BJ (cell line): ENCODE results near the gene TMEM255B. TPM values are rescaled to one million over a fixed set of nuclear protein-coding genes. Genes with fewer than 3 reads are reported as not detected.
A peak's percentile ranks its signal among the peaks of the same experiment; 100 is the strongest.

ENCODE experiments used
- CTCF ChIA-PET: fragments of 350-600 bp; formaldehyde crosslinking; extraction: SDS; loops from one replicate; lab custom pipeline; 2021; ENCODE audit warnings: antibody characterized with exemption, inconsistent platforms; lab: Yijun Ruan, JAX
- POLR2A ChIA-PET: fragments of 300-600 bp; sonication (Branson Sonifier 250); formaldehyde crosslinking; extraction: SDS; loops from one replicate; lab custom pipeline; 2021; ENCODE audit warnings: antibody characterized with exemption; lab: Charles Lee
- DNase-seq: peaks from one replicate; pipeline ENCODE4 v3.0.0-alpha.2; 2011; ENCODE audit warnings: low read depth
- H3K27me3 ChIP-seq: 2 replicates; pipeline ENCODE4 v1.6.0; 2011; ENCODE audit warnings: low read length; ENCODE audit not compliant: control insufficient read depth, insufficient read depth
- H3K36me3 ChIP-seq: 2 replicates; pipeline ENCODE4 v1.5.1; 2011; ENCODE audit warnings: low read length; ENCODE audit not compliant: control insufficient read depth, insufficient read depth
- H3K4me3 ChIP-seq: 2 replicates; pipeline ENCODE4 v1.5.1; 2011; ENCODE audit warnings: low read depth, mild to moderate bottlenecking, control low read depth, low read length
- CTCF ChIP-seq: IDR thresholded peaks from 2 replicates; pipeline ENCODE4 v1.5.1; 2011; ENCODE audit warnings: low read depth, mild to moderate bottlenecking, control low read depth, inconsistent platforms, low read length, moderate library complexity; ENCODE audit not compliant: insufficient read depth
- polyA plus RNA-seq: library from polyadenylated mRNA; depleted of rRNA; stranded (reverse); fragments of >200 nt; gene quantifications from 2 replicates; pipeline ENCODE4 v1.2.3, GENCODE V29; 2011

The TMEM255B gene
- polyA plus RNA-seq, 1 experiment = 1.9 TPM

DNA sequence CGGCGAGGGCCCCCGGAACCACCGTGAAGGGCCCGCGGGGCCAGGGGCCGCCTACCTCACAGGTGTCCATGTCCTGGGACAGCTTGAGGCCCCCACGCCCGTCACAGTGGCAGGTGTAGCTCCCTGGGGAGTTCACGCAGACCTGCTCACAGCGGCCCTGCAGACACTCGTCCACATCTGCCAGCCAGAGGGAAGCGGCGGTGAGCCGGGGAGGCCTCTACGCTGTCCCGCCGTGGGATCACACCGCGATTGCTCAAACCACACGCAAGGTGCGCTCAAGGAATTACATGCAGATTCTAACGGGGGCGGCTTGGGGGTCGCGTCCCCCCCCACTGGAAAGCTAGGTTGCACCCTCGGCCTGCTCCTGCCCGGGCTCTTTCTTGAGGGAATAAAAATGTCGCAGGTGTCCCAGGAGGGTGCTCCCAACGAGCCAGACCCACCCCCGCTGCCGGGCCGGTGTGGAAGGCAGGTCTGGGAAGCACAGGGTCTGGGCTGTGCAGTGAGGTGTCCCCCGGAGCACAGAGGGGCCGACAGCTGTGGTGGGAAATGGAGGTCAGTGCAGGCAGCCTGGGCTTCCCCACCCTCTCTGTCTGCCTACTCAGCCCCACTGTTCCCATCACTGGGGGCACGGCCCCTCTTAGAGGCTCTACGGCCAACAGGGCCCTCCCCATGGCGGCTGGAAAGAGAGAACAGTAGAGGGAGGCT, 75.6 kb downstream of the TMEM255B start:
- ChIA-PET POLR2A (no interaction called here), CTCF (no interaction called here)
- no peak for TF ChIP-seq CTCF
- no peak for DNase-seq
- Histone ChIP-seq H3K36me3 (peaks cover 39% of the 10 kb centered on the region), H3K4me3 (no peak overlapping the region), H3K27me3 (no peaks in the 10 kb centered on the region)

- ChIA-PET POLR2A (no interaction called here), CTCF (interaction anchor here (1.0 kb wide), 1 partner anchor 112 kb away, joined by 3 read pairs; no protein-coding TSS in a partner anchor)
- Histone ChIP-seq H3K27me3 (no peaks in the 10 kb centered on the region), H3K4me3 (no peak overlapping the region), H3K36me3 (peaks cover 43% of the 10 kb centered on the region)
- peak; percentile 24; the same call in 1 of the 2 replicates for TF ChIP-seq CTCF
- peak; percentile 74 for DNase-seq
Measured at GRCh38 chr13:113835461-113836270, 76.6 kb downstream of the TMEM255B start.

GRCh38 chr13:113836768-113837559, 77.9 kb downstream of the TMEM255B start:
- no peak for TF ChIP-seq CTCF
- CTCF ChIA-PET = interaction anchor here (1.2 kb wide), 1 partner anchor 109 kb away, joined by 3 read pairs; no protein-coding TSS in a partner anchor
- H3K4me3 ChIP-seq = no peak overlapping the region
- peaks cover 40% of the 10 kb centered on the region for H3K36me3 ChIP-seq
- POLR2A ChIA-PET = interaction anchor here (0.5 to 0.7 kb wide), 2 partner anchors 78 to 90 kb away, joined by 3 to 5 read pairs; partner anchors contain the start of gene TMEM255B
- DNase-seq = peak; percentile 80
- no peaks in the 10 kb centered on the region for H3K27me3 ChIP-seq

DNA sequence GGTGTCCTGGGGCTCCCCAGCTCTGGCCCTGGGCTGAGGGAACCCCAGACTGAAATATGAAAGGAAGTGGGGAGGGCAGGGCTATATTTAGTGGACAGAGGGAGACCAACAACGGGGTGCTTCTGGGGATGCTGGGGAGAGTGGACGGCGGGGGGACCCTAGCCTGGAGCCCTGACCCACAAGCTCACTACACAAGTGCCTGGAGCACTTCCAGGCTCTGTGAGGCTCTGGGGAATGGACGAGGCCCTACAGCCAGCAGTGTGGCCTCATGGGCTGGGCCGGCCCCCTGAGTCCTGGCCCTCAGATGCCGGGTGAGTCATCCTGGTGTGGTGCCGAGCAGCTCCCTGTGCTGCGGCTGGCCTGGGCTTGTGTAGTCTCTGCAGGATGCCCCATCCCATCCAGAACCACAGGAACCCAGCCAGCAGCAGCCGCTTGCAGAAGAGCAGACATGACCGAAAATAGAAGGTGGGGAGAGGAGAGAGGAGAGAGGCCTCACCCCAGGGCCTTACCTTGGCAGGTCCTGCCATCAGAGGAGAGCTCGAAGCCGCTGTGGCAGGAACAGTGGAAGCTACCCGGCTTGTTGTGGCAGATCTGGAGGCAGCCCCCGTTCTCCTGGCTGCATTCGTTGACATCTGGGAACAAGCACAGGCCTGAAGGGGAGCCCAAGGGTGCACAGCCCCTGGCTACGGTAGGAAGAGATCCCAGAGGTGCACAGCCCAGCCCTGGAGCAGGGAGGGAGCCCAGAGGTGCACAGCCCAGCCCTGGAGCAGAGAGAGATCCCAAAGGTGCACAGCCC, 78.7 kb downstream of the TMEM255B start:
- no peak for TF ChIP-seq CTCF
- no peaks in the 10 kb centered on the region for H3K27me3 ChIP-seq
- DNase-seq = peak; percentile 89
- ChIA-PET CTCF (interaction anchor here (1.2 to 1.4 kb wide), 2 partner anchors 109 to 110 kb away, joined by 3 to 4 read pairs; no protein-coding TSS in a partner anchor), POLR2A (interaction anchor here (0.5 to 0.7 kb wide), 2 partner anchors 79 to 89 kb away, joined by 3 to 5 read pairs; partner anchors contain the start of gene TMEM255B)
- peak overlapping the region; percentile 36 for H3K4me3 ChIP-seq
- peaks cover 36% of the 10 kb centered on the region for H3K36me3 ChIP-seq
